Measurements from ENCODE around the gene CCDC77.

Gene CCDC77

DNA sequence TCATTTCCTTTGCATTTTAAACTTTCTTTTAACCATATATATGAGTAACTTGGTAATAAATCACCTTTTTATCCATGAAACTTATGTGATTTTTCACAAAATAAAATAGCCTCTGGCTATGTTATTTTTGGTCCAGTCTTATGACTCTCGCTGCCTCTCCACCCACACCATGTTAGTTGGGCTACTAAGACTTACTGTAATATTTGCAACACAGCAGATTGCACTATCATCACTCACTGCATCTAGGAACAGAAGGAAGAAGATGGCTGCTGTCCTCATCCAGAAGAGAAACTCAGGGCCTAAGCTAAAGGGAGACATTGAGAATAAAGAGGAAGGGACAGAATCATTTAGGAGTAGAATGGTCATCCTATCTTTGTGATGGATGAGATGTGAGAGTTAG is 45.7 kb downstream of the CCDC77 start:
- H3K4me3 ChIP-seq (ENCODE audit: low read depth in 1 of 2, low read length in 1 of 2): no peak overlapping the region
- no peaks in the 10 kb centered on the region for H3K9me3 ChIP-seq
- no peak overlapping the region for H3K27ac ChIP-seq
- TF ChIP-seq, protein P1, sequence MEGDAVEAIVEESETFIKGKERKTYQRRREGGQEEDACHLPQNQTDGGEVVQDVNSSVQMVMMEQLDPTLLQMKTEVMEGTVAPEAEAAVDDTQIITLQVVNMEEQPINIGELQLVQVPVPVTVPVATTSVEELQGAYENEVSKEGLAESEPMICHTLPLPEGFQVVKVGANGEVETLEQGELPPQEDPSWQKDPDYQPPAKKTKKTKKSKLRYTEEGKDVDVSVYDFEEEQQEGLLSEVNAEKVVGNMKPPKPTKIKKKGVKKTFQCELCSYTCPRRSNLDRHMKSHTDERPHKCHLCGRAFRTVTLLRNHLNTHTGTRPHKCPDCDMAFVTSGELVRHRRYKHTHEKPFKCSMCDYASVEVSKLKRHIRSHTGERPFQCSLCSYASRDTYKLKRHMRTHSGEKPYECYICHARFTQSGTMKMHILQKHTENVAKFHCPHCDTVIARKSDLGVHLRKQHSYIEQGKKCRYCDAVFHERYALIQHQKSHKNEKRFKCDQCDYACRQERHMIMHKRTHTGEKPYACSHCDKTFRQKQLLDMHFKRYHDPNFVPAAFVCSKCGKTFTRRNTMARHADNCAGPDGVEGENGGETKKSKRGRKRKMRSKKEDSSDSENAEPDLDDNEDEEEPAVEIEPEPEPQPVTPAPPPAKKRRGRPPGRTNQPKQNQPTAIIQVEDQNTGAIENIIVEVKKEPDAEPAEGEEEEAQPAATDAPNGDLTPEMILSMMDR (IDR thresholded peaks at IDR 0.05): no peak
- no peaks in the 10 kb centered on the region for H3K4me1 ChIP-seq (ENCODE audit: control insufficient read depth in 1 of 2, insufficient read depth in 1 of 2, low read depth in 1 of 2, low read length in 1 of 2)
- H3K27me3 ChIP-seq: peaks cover 36% of the 10 kb centered on the region
- H3K36me3 ChIP-seq: no peaks in the 10 kb centered on the region

DNA sequence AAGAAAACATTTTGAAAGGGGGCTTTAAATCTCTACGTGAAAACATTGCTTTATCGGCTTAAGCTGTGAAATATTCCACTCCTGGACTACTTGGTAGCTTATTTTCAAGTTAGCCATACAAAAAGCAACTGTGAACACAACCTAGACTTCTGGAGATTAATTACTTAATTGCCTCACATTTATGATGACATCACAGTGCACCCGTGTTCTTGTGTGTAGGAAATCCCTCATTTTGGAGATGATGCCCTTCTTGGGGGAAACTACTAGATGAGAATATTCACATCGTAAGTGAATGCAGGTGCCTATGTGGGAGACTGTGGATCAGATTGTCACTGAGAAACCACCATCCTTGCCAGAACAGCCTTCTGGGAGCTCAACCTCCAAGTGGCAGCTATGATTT is 47.8 kb downstream of the CCDC77 start:
- TF ChIP-seq, protein P1 (IDR thresholded peaks at IDR 0.05): no peak
- Histone ChIP-seq H3K27ac (no peak overlapping the region), H3K36me3 (no peaks in the 10 kb centered on the region), H3K4me3 (ENCODE audit: low read depth in 1 of 2, low read length in 1 of 2) (no peak overlapping the region), H3K27me3 (peaks cover 37% of the 10 kb centered on the region), H3K4me1 (ENCODE audit: control insufficient read depth in 1 of 2, insufficient read depth in 1 of 2, low read depth in 1 of 2, low read length in 1 of 2) (peaks cover 0 to 7% of the 10 kb centered on the region in 2 experiments), H3K9me3 (no peaks in the 10 kb centered on the region)

- Histone ChIP-seq H3K4me3 (ENCODE audit: low read depth in 1 of 2, low read length in 1 of 2) (no peak overlapping the region), H3K9me3 (no peaks in the 10 kb centered on the region), H3K27me3 (peaks cover 43% of the 10 kb centered on the region), H3K4me1 (ENCODE audit: control insufficient read depth in 1 of 2, insufficient read depth in 1 of 2, low read depth in 1 of 2, low read length in 1 of 2) (peaks cover 0 to 7% of the 10 kb centered on the region in 2 experiments), H3K27ac (no peak overlapping the region), H3K36me3 (no peaks in the 10 kb centered on the region)
- TF ChIP-seq, protein P1 (IDR thresholded peaks at IDR 0.05): no peak
Measured at GRCh38 chr12:450438-450837, 49.0 kb downstream of the CCDC77 start.

GRCh38 chr12:452667-453210 is 51.3 kb downstream of the CCDC77 start:
- no peak overlapping the region for H3K27ac ChIP-seq
- peaks cover 0 to 7% of the 10 kb centered on the region in 2 experiments for H3K4me1 ChIP-seq (ENCODE audit: control insufficient read depth in 1 of 2, insufficient read depth in 1 of 2, low read depth in 1 of 2, low read length in 1 of 2)
- H3K27me3 ChIP-seq: peaks cover 66% of the 10 kb centered on the region
- H3K4me3 ChIP-seq (ENCODE audit: low read depth in 1 of 2, low read length in 1 of 2): no peak overlapping the region
- H3K36me3 ChIP-seq: no peaks in the 10 kb centered on the region
- H3K9me3 ChIP-seq: no peaks in the 10 kb centered on the region
- TF ChIP-seq, protein P1 (IDR thresholded peaks at IDR 0.05): peak; percentile 67

GRCh38 chr12:454833-455232 is 53.4 kb downstream of the CCDC77 start:
- TF ChIP-seq, protein P1 (IDR thresholded peaks at IDR 0.05): no peak
- Histone ChIP-seq H3K4me3 (ENCODE audit: low read depth in 1 of 2, low read length in 1 of 2) (no peak overlapping the region), H3K36me3 (no peaks in the 10 kb centered on the region), H3K9me3 (no peaks in the 10 kb centered on the region), H3K4me1 (ENCODE audit: control insufficient read depth in 1 of 2, insufficient read depth in 1 of 2, low read depth in 1 of 2, low read length in 1 of 2) (peaks cover 4 to 13% of the 10 kb centered on the region in 2 experiments), H3K27ac (peak overlapping the region; percentile 29), H3K27me3 (peaks cover 74% of the 10 kb centered on the region)
